CD4-positive, alpha-beta T cell treated with Interleukin-1 beta for 1 hour (primary cell): Measurements from ENCODE around the gene AKR1C3.
A peak's percentile ranks its signal among the peaks of the same experiment; 100 is the strongest.
"Not testable (repeated sequence)": the region's sequence is repeated elsewhere in the genome, so short reads cannot be mapped to it uniquely, and the experiment has no call there.

Experiments used
- DNase-seq, 2 donors: peaks; one replicate each; pipeline ENCODE4 v3.0.0-alpha.2; 2020 to 2022

Gene AKR1C3

GRCh38 chr10:5094265-5095205, at the start of gene AKR1C3:
AKR1C3 (plus strand) TSS chr10:5094414; CDS start chr10:5094445, 31 bp downstream.
- DNase-seq, result peak in 1 of 2 donors; percentile 22

DNA sequence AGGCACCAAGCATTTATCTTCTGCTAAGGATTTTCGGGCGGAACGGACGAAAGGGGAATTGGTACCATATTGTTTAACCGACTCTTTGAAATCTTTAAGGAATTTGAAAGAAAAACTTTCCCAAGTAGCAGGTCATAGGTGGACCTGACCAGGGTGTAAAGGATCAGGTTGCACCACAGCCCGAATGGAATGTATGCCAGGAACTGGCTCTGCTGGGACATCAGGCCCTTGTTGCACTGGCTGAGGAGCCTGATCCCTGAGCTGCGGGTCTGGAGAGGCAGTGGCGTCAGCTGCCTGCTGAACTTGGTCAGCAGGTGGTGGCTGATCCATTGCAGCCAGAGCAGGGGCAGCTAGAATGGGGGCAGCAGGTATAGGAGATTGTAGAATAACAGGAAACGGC, 49.1 kb upstream of the AKR1C3 start:
- DNase-seq, result no peak

DNA sequence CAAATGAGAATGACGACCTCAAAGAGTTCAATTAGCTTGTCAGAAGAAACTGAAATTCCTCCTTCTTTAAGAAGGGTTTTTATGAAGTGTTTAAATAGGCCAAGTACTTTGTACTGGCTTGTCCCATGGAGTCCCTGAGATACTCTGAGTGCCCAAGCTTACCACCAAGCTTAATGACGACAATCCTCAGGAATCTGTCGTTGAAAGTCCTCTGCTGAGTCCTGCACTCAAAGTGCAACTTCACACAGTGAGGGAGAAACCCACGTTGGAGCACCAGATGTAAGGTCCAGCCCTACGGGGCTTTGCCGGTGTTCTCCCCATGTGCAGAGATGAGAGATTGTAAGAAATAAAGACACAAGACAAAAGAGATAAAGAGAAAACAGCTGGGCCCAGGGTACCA, 47.8 kb upstream of the AKR1C3 start:
- DNase-seq, result no peak

DNA sequence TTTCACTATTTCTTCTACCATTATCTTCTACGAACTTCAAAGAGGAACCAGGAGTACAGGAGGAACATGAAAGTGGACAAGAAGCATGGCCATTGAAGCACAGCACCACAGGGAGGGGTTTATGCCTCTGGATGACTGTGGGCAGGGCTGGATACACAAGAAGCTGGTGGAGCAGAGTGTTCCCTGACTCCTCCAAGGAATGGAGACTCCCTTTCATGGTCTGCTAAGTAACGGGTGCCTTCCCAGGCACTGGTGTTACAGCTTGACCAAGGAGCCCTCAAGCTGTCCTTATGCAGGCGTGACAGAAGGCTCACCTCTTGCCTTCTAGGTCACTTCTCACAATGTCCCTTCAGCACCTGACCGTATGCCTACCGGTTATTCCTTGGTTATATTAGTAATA, 47.2 kb upstream of the AKR1C3 start:
- not testable (repeated sequence) for DNase-seq

GRCh38 chr10:5047912-5048628, 46.1 kb upstream of the AKR1C3 start:
- no peak for DNase-seq

DNA sequence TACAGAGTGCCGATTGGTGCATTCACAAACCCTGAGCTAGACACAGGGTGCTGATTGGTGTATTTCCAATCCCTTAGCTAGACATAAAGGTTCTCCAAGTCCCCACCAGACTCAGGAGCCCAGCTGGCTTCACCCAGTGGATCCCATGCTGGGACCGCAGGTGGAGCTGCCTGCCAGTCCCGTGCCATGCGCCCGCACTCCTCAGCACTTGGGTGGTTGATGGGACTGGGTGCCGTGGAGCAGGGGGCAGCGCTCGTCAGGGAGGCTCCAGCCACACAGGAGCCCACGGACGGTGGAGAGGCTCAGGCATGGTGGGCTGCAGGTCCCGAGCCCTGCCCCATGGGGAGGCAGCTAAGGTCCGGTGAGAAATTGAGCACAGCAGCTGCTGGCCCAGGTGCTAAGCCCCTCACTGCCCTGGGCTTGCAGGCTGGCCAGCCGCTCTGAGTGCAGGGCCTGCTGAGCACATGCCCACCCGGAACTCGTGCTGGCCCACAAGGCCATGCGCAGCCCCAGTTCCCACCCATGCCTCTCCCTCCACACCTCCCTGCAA, 41.2 kb upstream of the AKR1C3 start:
- not testable (repeated sequence) for DNase-seq

- not testable (repeated sequence) for DNase-seq
Measured at GRCh38 chr10:5054831-5055230, 39.4 kb upstream of the AKR1C3 start.

- DNase-seq, result not testable (repeated sequence)
Measured at GRCh38 chr10:5059267-5059666, 34.9 kb upstream of the AKR1C3 start.

- not testable (repeated sequence) for DNase-seq
Measured at GRCh38 chr10:5060791-5061190, 33.4 kb upstream of the AKR1C3 start.

GRCh38 chr10:5064656-5065055, 29.6 kb upstream of the AKR1C3 start:
- DNase-seq, result no peak

- DNase-seq, result no peak
Measured at GRCh38 chr10:5068274-5068984, 25.8 kb upstream of the AKR1C3 start.

DNA sequence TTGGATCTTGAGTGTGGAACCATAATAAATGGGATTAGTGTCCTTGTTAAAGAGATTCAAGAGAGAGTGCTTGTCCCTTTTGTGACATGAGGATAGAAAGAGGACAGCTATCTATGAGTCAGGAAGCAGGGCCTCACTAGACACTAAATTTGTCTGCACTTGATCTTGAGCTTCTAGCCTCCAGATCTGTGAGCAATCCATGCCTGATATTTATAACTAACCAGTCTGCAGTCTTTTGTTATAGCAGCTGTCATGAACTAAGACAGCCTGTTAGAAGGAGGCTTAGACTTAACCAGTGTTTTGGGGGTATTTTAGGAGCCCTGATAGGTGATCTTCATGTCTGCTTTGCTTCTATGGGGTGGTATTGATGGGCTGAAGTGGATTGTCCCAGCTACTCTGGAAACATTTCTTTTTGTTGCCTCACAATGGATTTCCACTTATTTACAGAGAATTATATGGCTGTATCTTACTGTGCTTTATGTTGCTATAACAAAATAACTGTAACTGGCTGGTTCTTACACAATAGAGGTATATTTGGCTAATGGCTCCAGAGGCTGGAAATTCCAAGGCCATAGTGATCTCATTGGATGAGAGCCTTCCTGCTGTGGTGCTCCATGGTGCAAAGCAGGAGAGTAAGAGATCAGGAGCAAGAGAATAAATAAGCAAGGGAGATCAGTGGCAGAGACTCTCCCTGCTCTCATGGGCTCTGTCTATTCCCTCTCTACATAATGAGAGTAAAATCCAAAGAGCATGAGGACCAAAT, 23.4 kb upstream of the AKR1C3 start:
- no peak for DNase-seq

- no peak for DNase-seq
Measured at GRCh38 chr10:5071411-5072198, 22.6 kb upstream of the AKR1C3 start.

- no peak for DNase-seq
Measured at GRCh38 chr10:5073659-5074058, 20.6 kb upstream of the AKR1C3 start.

- no peak for DNase-seq
Measured at GRCh38 chr10:5076615-5077014, 17.6 kb upstream of the AKR1C3 start.

- no peak for DNase-seq
Measured at GRCh38 chr10:5078547-5079180, 15.6 kb upstream of the AKR1C3 start.

GRCh38 chr10:5079306-5079830, 14.8 kb upstream of the AKR1C3 start:
- DNase-seq, result no peak

DNA sequence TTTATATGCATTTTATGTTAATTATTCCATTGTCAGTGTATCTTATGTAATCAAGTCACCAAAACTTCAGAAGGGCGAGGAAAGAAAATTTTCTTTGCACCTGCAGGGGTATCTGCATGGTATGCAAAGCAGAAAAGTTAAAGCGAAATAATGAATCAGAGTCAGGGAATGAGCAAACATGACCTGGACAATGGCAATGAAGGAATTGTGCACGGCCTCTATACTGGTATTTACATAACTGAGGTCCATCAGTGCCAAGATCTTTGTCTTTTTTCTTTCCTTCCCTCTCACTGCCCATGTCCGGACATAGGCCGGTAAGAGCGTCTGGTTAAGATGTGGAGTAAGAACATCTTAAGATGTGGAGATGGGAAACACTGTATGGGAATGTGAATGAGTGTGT, 14.4 kb upstream of the AKR1C3 start:
- DNase-seq, result no peak

GRCh38 chr10:5081091-5081490, 13.1 kb upstream of the AKR1C3 start:
- DNase-seq, result no peak

DNA sequence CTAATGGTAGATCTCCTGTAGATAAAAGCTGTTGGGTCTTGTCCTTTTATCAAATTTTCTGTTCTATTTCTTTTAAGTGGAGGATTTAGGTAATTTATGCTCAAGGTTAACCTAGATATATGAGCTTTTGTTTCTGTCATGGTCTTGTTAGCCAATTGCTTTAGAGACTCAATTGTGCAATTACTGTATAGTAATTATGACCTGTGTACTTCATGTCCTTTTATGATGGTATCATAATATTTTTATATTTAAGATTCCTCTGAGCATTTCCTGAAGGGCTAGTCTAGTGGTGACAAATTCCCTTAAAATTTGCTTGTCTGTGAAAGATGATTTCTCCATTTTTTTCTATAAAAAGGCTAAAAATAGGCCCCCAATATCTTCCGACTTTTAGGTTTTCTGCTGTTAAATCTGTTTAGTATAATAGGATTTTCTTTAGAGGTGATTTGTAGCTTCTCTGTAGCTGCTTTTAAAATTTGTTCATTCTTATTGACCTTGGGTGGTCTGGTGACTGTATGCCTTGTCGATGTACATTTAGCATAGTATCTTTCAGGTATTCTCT, 5.4 kb upstream of the AKR1C3 start:
- DNase-seq, result no peak
